Suprapubic skin (tissue), 4 donors: ENCODE results near the gene EXT2. TPM values are rescaled to one million over a fixed set of nuclear protein-coding genes. Genes with fewer than 3 reads are reported as not detected.

Experiments used
- DNase-seq, 2 donors: peaks; one replicate each; pipeline ENCODE4 v3.0.0-alpha.2; 2019; ENCODE audit warnings: low spot score in 2 of 2
- H3K27ac ChIP-seq: fragments of 200-600 bp; sonication (generic); one replicate; pipeline ENCODE4 v1.5.1; 2019
- H3K27me3 ChIP-seq: fragments of 200-600 bp; sonication (generic); one replicate; pipeline ENCODE4 v1.5.1; 2019
- H3K36me3 ChIP-seq: fragments of 200-600 bp; sonication (generic); one replicate; pipeline ENCODE4 v1.5.1; 2019
- H3K4me1 ChIP-seq: fragments of 200-600 bp; sonication (generic); one replicate; pipeline ENCODE4 v1.5.1; 2019
- H3K4me3 ChIP-seq: fragments of 200-600 bp; sonication (generic); one replicate; pipeline ENCODE4 v1.5.1; 2019; ENCODE audit warnings: mild to moderate bottlenecking
- H3K9me3 ChIP-seq: fragments of 200-600 bp; sonication (generic); one replicate; pipeline ENCODE4 v1.5.1; 2019
- EP300 ChIP-seq: sonication (generic); formaldehyde crosslinking; IDR thresholded peaks from one replicate; pipeline ENCODE4 v1.6.1; 2017; ENCODE audit warnings: antibody characterized with exemption
- POLR2A ChIP-seq, 2 donors: fragments of 450-650 bp; IDR thresholded peaks; one replicate each; pipeline ENCODE4 v1.6.1; 2017; ENCODE audit warnings: antibody characterized with exemption in 2 of 2, mild to moderate bottlenecking in 2 of 2, moderate library complexity in 2 of 2
- POLR2AphosphoS5 ChIP-seq, 3 donors: sonication (generic); formaldehyde crosslinking; IDR thresholded peaks; one replicate each; pipeline ENCODE4 v1.6.1; 2017; ENCODE audit warnings: antibody characterized with exemption in 3 of 3
- WGBS: methylation state at CpG from one replicate; pipeline ENCODE4 v1.1.5; 2018; 5-methylcytosine and 5-hydroxymethylcytosine counted together
- total RNA-seq, 4 donors: library from RNA; depleted of rRNA; stranded (reverse); fragments of >200 nt; gene quantifications; one replicate each; pipeline ENCODE4 v1.1.0, GENCODE V29; 2016
- TF ChIP-seq, protein P1 (sequence below), 2 donors: fragments of 200-600 bp in 1 of 2; fragments of 450-650 bp in 1 of 2; sonication (generic) in 1 of 2; IDR thresholded peaks; one replicate each; pipeline ENCODE4 v1.5.1; 2016 to 2019; ENCODE audit warnings: antibody characterized with exemption in 2 of 2, mild to moderate bottlenecking in 1 of 2, moderate library complexity in 1 of 2

EXT2 gene
- total RNA-seq, 4 donors from 2014 or later = 66.3 to 82.0 (median 72.4) TPM

DNA sequence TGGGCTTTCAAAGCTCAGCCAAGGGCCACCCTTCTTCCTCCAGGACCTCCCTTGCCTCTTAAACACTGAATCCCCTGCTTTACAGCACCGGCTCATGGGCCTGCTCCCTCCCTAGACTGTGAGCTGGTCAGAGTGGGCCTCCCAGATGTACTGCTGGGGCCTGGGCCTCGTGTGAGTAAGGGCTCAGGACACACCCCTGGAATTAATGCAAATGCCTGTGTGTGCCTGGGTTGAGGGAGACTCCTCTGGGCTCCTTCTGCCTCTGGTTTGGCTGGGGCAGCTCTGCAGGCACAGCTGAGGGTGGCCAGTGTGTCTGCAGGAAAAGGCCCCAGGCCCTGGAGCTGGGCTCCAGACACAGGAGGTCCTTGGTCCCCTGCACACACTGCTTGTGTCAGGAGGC, 190.3 kb downstream of the EXT2 start:
- Histone ChIP-seq H3K4me1 (no peaks in the 10 kb centered on the region), H3K4me3 (no peak overlapping the region)
- DNase-seq = no peak

DNA sequence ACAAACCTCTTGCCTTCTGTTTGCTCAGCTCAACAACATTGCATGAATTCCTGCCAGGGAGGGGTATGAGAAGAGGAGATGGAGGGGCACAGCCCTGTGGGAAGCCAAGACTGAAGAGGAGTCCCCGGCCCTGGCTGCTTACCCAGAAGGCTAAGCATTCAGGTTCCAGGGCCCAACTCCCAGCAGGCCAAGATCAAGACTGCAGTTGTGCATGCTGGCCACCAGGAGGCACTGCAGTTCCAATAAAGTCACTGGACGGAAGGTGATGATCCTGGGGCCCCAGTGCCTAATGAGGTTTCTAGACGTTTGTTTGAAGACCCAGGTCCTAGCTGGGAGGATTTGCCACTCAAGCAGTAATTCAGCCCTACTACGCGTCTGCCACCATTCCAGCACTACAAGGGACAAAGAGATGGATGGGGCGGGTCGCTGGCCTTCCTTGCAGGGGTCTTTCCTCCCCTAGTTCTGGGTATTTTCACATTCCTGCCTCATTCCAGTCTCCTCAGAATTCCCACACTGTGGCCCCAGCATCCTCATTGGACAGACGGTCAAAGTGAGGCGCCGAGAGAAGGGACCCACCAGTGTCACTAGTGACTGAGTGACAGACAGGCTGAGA, 190.9 kb downstream of the EXT2 start:
- H3K27ac ChIP-seq = no peak overlapping the region
- WGBS = 56% methylated on average over 10 of the region's 10 CpGs
- H3K27me3 ChIP-seq = no peaks in the 10 kb centered on the region
- no peaks in the 10 kb centered on the region for H3K36me3 ChIP-seq
- H3K4me1 ChIP-seq = no peaks in the 10 kb centered on the region
- no peaks in the 10 kb centered on the region for H3K9me3 ChIP-seq
- DNase-seq = no peak
- no peak overlapping the region for H3K4me3 ChIP-seq
- TF ChIP-seq POLR2AphosphoS5 (IDR thresholded peaks at IDR 0.05) = no peak
- no peak for TF ChIP-seq POLR2A (IDR thresholded peaks at IDR 0.05)
- TF ChIP-seq, protein P1, sequence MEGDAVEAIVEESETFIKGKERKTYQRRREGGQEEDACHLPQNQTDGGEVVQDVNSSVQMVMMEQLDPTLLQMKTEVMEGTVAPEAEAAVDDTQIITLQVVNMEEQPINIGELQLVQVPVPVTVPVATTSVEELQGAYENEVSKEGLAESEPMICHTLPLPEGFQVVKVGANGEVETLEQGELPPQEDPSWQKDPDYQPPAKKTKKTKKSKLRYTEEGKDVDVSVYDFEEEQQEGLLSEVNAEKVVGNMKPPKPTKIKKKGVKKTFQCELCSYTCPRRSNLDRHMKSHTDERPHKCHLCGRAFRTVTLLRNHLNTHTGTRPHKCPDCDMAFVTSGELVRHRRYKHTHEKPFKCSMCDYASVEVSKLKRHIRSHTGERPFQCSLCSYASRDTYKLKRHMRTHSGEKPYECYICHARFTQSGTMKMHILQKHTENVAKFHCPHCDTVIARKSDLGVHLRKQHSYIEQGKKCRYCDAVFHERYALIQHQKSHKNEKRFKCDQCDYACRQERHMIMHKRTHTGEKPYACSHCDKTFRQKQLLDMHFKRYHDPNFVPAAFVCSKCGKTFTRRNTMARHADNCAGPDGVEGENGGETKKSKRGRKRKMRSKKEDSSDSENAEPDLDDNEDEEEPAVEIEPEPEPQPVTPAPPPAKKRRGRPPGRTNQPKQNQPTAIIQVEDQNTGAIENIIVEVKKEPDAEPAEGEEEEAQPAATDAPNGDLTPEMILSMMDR (IDR thresholded peaks at IDR 0.05) = peak; percentile 81 to 92

More for the DNA sequence above, 190.3 kb downstream of the EXT2 start:
- Histone ChIP-seq H3K27me3 (no peaks in the 10 kb centered on the region), H3K9me3 (no peaks in the 10 kb centered on the region), H3K27ac (no peak overlapping the region), H3K36me3 (no peaks in the 10 kb centered on the region)
- TF ChIP-seq POLR2A (IDR thresholded peaks at IDR 0.05) = no peak
- no peak for TF ChIP-seq EP300
- no peak for TF ChIP-seq POLR2AphosphoS5 (IDR thresholded peaks at IDR 0.05)
- TF ChIP-seq, protein P1 (IDR thresholded peaks at IDR 0.05) = no peak
- 58% methylated on average over 2 of the region's 2 CpGs for WGBS

DNA sequence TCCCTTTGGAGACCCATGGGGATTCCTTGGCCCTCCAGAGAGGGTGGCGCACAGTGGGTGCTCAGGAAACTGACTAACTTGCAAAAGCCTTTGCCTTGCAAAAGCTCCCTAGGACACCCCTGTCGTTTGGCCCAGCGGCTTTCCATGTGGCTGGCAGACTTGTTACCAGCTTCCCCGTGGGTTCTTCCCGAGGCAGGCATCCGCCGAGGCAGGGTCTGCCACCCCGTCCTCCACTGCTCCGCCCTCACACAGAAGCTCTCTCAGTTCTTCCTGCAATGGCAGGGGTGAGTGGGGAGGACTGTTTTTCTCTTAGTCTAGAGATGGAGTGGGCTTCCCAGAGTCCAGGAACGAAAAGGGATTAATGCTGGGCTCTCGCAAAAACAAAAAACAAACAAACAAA, 191.4 kb downstream of the EXT2 start:
- TF ChIP-seq POLR2AphosphoS5 (IDR thresholded peaks at IDR 0.05) (no peak), POLR2A (IDR thresholded peaks at IDR 0.05) (no peak), EP300 (no peak)
- TF ChIP-seq, protein P1 (IDR thresholded peaks at IDR 0.05) = no peak
- H3K36me3 ChIP-seq = no peaks in the 10 kb centered on the region
- H3K27me3 ChIP-seq = no peaks in the 10 kb centered on the region
- no peak overlapping the region for H3K27ac ChIP-seq
- no peaks in the 10 kb centered on the region for H3K9me3 ChIP-seq
- DNase-seq = no peak
- no peak overlapping the region for H3K4me3 ChIP-seq
- WGBS = 75% methylated on average over 10 of the region's 11 CpGs
- no peaks in the 10 kb centered on the region for H3K4me1 ChIP-seq

DNA sequence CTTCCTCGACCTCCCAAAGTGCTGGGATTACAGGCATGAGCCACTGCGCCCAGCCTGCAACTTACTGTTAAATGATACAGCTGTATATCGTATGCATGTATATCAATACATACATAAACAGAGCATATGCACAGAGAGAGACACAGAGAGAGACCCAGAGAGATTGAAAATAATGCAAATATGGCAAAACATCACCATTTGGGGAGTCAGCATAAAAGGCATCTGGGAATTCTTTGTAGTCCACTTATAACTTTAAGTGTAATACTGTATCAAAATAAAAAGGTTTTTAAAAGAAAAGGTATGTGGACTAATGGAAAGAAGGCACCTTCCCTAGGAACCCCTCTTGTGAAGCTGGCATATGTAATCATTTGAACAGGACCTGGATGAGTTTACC, 192.7 kb downstream of the EXT2 start:
- H3K4me1 ChIP-seq = no peaks in the 10 kb centered on the region
- no peaks in the 10 kb centered on the region for H3K27me3 ChIP-seq

DNA sequence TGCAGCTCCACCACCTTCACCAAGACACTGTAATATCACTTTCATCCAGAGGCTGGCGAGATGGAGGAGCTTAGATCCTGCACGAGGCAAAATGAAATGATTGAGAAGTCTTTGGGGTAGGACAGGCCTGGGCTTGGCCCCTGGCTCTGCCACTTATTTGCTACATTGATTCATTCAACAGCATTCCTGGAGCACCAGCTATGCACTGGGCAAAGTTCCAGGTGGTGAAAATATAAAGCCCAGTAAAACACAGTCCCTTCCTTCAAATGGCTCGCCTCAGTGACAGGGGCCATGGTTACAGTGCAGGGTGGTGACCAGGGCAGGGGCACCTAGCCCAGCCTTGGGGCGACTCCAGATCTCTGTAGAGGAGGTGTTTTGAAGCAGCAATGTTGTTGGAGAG, 194.7 kb downstream of the EXT2 start:
- Histone ChIP-seq H3K9me3 (no peaks in the 10 kb centered on the region), H3K36me3 (no peaks in the 10 kb centered on the region), H3K27me3 (peaks cover 8% of the 10 kb centered on the region), H3K4me1 (no peaks in the 10 kb centered on the region), H3K27ac (no peak overlapping the region), H3K4me3 (no peak overlapping the region)
- DNase-seq = no peak
- TF ChIP-seq EP300 = no peak
- TF ChIP-seq POLR2A (IDR thresholded peaks at IDR 0.05) = no peak
- TF ChIP-seq POLR2AphosphoS5 (IDR thresholded peaks at IDR 0.05) = no peak
- TF ChIP-seq, protein P1 (IDR thresholded peaks at IDR 0.05) = no peak
- WGBS = 45% methylated on average over 4 of the region's 4 CpGs

More for the DNA sequence above, 192.7 kb downstream of the EXT2 start:
- no peak overlapping the region for H3K4me3 ChIP-seq
- H3K27ac ChIP-seq = no peak overlapping the region
- no peaks in the 10 kb centered on the region for H3K36me3 ChIP-seq
- WGBS = 92% methylated on average over 3 of the region's 3 CpGs
- TF ChIP-seq EP300 = no peak
- TF ChIP-seq POLR2A (IDR thresholded peaks at IDR 0.05) = no peak
- TF ChIP-seq, protein P1 (IDR thresholded peaks at IDR 0.05) = no peak
- no peak for TF ChIP-seq POLR2AphosphoS5 (IDR thresholded peaks at IDR 0.05)
- H3K9me3 ChIP-seq = no peaks in the 10 kb centered on the region
- DNase-seq = no peak

Other genes starting within 250 kb of the EXT2 start
- 10 to 100 TPM; 24.1 to 47.2 (median 28.0) TPM for gene ALKBH3, start 214.8 kb upstream of the EXT2 start, total RNA-seq
- 10 to 100 TPM; 12.2 to 38.5 (median 28.1) TPM for gene C11orf96, start 153.0 kb upstream of the EXT2 start, total RNA-seq
- gene ACCSL, start 47.7 kb upstream of the EXT2 start, total RNA-seq = under 1 TPM in 1 of 4 donors, not detected in 3; 0.60 TPM
- 10 to 100 TPM; 17.4 to 54.1 (median 30.1) TPM for gene ACCS, start 29.4 kb upstream of the EXT2 start, total RNA-seq
- gene ALX4, start 214.5 kb downstream of the EXT2 start, total RNA-seq = 1 to 10 TPM in 1 of 4 donors, under 1 TPM in 2, not detected in 1; 0.21 to 1.1 (median 0.34) TPM